K562 (cell line): ENCODE results near the gene KLK2. TPM values are rescaled to one million over a fixed set of nuclear protein-coding genes. Genes with fewer than 3 reads are reported as not detected.

Source experiments
- ARID2 ChIP-seq: fragments of 450-650 bp; IDR thresholded peaks from 2 replicates; pipeline ENCODE4 v1.6.1; 2017; ENCODE audit warnings: antibody characterized with exemption, mild to moderate bottlenecking
- ETS2 ChIP-seq: IDR thresholded peaks from 2 replicates; pipeline ENCODE4 v1.6.1; 2016; ENCODE audit warnings: borderline replicate concordance, missing genetic modification characterization, mild to moderate bottlenecking, moderate library complexity, missing compliant biosample characterization; ENCODE audit not compliant: poor library complexity, severe bottlenecking
- NFE2 ChIP-seq: IDR thresholded peaks from 2 replicates; pipeline ENCODE4 v1.6.1; 2014; ENCODE audit warnings: antibody characterized with exemption, low read depth
- NFYB ChIP-seq: IDR thresholded peaks from 2 replicates; pipeline ENCODE4 v1.6.1; 2011; ENCODE audit warnings: mild to moderate bottlenecking, moderate library complexity; ENCODE audit not compliant: insufficient read length; ENCODE audit errors: extremely low read depth
- STAT5A ChIP-seq: IDR thresholded peaks from 2 replicates; pipeline ENCODE4 v1.6.1; 2012; ENCODE audit warnings: low read length, inconsistent platforms, borderline replicate concordance
- YY1 ChIP-seq, 3 experiments: IDR thresholded peaks; 2 replicates each; pipeline ENCODE4 v1.6.1; 2011; ENCODE audit warnings: low read length in 2 of 3, mild to moderate bottlenecking in 2 of 3, moderate library complexity in 2 of 3, borderline replicate concordance in 1 of 3, control low read depth in 1 of 3, low read depth in 1 of 3; ENCODE audit not compliant: insufficient read depth in 3 of 3, insufficient replicate concordance in 2 of 3, control insufficient read depth in 1 of 3, insufficient read length in 1 of 3; ENCODE audit errors: extremely low read depth in 1 of 3
- ZBTB43 ChIP-seq: sonication (generic); formaldehyde crosslinking; IDR thresholded peaks from 2 replicates; pipeline ENCODE4 v1.8.0; 2023; ENCODE audit warnings: mild to moderate bottlenecking, missing genetic modification reagents
- ZFP1 ChIP-seq: fragments of 450-650 bp; formaldehyde crosslinking; IDR thresholded peaks from 2 replicates; pipeline ENCODE4 v1.4.0; 2020; ENCODE audit warnings: mild to moderate bottlenecking, mixed read lengths
- ZFX ChIP-seq: sonication (generic); formaldehyde crosslinking; IDR thresholded peaks from 2 replicates; pipeline ENCODE4 v1.8.0; 2022; ENCODE audit warnings: mild to moderate bottlenecking, missing genetic modification reagents, moderate library complexity
- ZNF174 ChIP-seq: fragments of 250-450 bp; sonication (Bioruptor Pico); IDR thresholded peaks from 2 replicates; pipeline ENCODE4 v1.4.0; 2020; ENCODE audit warnings: mild to moderate bottlenecking
- ZNF780A ChIP-seq: fragments of 250-450 bp; sonication (Bioruptor Pico); IDR thresholded peaks from 2 replicates; pipeline ENCODE4 v1.5.0; 2021; ENCODE audit warnings: mild to moderate bottlenecking
- polyA plus RNA-seq, 8 experiments: library from polyadenylated mRNA; depleted of rRNA in 4 of 8; stranded (reverse) in 5 of 8; unstranded in 3 of 8; fragments of >200 nt; fragmentation: Nextera tagmentation in 2 of 8; fragmentation: Illumina TruSeq in 1 of 8; extraction: Ambion mirVana in 2 of 8; extraction: Trizol in 1 of 8; gene quantifications; 2 replicates each; pipeline versions ENCODE4 v1.2.1 to v1.2.3, GENCODE V29; 2011 to 2014; ENCODE audit warnings: inconsistent platforms in 1 of 8, missing spikeins in 1 of 8
- total RNA-seq, 7 experiments: library from RNA; depleted of rRNA in 6 of 7; stranded (reverse); fragments of >200 nt in 6 of 7; fragmentation: Illumina TruSeq in 2 of 7; extraction: Trizol in 2 of 7; gene quantifications; 2 replicates each; pipeline versions ENCODE4 v1.2.1 to v1.2.3, GENCODE V29; 2011 to 2021; ENCODE audit warnings: low replicate concordance in 1 of 7
- TF ChIP-seq, protein P1 (sequence below): sonication (generic); formaldehyde crosslinking; IDR thresholded peaks from 2 replicates; pipeline ENCODE4 v1.8.0; 2023; ENCODE audit warnings: mild to moderate bottlenecking, missing genetic modification reagents
- TF ChIP-seq, protein P2 (sequence below): sonication (generic); formaldehyde crosslinking; IDR thresholded peaks from 2 replicates; pipeline ENCODE4 v1.9.0; 2022; ENCODE audit warnings: mild to moderate bottlenecking, missing genetic modification reagents
- TF ChIP-seq, protein P3 (sequence below): fragments of 450-650 bp; conservative IDR thresholded peaks from 2 replicates; pipeline ENCODE4 v1.6.1; 2016; ENCODE audit warnings: missing genetic modification characterization, low read depth, mild to moderate bottlenecking, missing compliant biosample characterization, moderate library complexity
- TF ChIP-seq, protein P4 (sequence below): fragments of 450-650 bp; IDR thresholded peaks from 2 replicates; pipeline ENCODE4 v1.6.1; 2016; ENCODE audit warnings: antibody characterized with exemption
- TF ChIP-seq, protein P5 (sequence below): sonication (generic); formaldehyde crosslinking; IDR thresholded peaks from 2 replicates; pipeline ENCODE4 v1.8.1; 2023; ENCODE audit warnings: mild to moderate bottlenecking, missing genetic modification reagents

The KLK2 gene
- total and polyA plus RNA-seq, 9 of the 15 experiments (the other 6 are each of a cell fraction or from before 2014, with no cell fraction given): 0.11 to 0.47 (median 0.23) TPM; not detected in 1

GRCh38 chr19:50878851-50879250, 5.6 kb downstream of the KLK2 start (continued):
- TF ChIP-seq YY1 (IDR thresholded peaks at IDR 0.05; ENCODE audit: borderline replicate concordance in 1 of 3, control insufficient read depth in 1 of 3, extremely low read depth in 1 of 3, insufficient read depth in 3 of 3, insufficient read length in 1 of 3, insufficient replicate concordance in 2 of 3, low read depth in 1 of 3, low read length in 2 of 3) (no peak), ZNF780A (CRISPR knock-in tag) (no peak), ZBTB43 (no peak), NFE2 (peak; percentile 69), ZFX (CRISPR knock-in tag) (no peak), ARID2 (no peak), ETS2 (tag) (no peak), STAT5A (peak; percentile 43; the same call in 1 of the 2 replicates), NFYB (no peak), ZNF174 (CRISPR knock-in tag) (no peak), ZFP1 (CRISPR knock-in tag) (no peak)
- TF ChIP-seq, protein P1, sequence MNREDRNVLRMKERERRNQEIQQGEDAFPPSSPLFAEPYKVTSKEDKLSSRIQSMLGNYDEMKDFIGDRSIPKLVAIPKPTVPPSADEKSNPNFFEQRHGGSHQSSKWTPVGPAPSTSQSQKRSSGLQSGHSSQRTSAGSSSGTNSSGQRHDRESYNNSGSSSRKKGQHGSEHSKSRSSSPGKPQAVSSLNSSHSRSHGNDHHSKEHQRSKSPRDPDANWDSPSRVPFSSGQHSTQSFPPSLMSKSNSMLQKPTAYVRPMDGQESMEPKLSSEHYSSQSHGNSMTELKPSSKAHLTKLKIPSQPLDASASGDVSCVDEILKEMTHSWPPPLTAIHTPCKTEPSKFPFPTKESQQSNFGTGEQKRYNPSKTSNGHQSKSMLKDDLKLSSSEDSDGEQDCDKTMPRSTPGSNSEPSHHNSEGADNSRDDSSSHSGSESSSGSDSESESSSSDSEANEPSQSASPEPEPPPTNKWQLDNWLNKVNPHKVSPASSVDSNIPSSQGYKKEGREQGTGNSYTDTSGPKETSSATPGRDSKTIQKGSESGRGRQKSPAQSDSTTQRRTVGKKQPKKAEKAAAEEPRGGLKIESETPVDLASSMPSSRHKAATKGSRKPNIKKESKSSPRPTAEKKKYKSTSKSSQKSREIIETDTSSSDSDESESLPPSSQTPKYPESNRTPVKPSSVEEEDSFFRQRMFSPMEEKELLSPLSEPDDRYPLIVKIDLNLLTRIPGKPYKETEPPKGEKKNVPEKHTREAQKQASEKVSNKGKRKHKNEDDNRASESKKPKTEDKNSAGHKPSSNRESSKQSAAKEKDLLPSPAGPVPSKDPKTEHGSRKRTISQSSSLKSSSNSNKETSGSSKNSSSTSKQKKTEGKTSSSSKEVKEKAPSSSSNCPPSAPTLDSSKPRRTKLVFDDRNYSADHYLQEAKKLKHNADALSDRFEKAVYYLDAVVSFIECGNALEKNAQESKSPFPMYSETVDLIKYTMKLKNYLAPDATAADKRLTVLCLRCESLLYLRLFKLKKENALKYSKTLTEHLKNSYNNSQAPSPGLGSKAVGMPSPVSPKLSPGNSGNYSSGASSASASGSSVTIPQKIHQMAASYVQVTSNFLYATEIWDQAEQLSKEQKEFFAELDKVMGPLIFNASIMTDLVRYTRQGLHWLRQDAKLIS: no peak
- TF ChIP-seq, protein P2, sequence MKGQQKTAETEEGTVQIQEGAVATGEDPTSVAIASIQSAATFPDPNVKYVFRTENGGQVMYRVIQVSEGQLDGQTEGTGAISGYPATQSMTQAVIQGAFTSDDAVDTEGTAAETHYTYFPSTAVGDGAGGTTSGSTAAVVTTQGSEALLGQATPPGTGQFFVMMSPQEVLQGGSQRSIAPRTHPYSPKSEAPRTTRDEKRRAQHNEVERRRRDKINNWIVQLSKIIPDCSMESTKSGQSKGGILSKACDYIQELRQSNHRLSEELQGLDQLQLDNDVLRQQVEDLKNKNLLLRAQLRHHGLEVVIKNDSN (CRISPR knock-in tag): no peak
- TF ChIP-seq, protein P3, sequence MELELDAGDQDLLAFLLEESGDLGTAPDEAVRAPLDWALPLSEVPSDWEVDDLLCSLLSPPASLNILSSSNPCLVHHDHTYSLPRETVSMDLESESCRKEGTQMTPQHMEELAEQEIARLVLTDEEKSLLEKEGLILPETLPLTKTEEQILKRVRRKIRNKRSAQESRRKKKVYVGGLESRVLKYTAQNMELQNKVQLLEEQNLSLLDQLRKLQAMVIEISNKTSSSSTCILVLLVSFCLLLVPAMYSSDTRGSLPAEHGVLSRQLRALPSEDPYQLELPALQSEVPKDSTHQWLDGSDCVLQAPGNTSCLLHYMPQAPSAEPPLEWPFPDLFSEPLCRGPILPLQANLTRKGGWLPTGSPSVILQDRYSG: no peak
- TF ChIP-seq, protein P4, sequence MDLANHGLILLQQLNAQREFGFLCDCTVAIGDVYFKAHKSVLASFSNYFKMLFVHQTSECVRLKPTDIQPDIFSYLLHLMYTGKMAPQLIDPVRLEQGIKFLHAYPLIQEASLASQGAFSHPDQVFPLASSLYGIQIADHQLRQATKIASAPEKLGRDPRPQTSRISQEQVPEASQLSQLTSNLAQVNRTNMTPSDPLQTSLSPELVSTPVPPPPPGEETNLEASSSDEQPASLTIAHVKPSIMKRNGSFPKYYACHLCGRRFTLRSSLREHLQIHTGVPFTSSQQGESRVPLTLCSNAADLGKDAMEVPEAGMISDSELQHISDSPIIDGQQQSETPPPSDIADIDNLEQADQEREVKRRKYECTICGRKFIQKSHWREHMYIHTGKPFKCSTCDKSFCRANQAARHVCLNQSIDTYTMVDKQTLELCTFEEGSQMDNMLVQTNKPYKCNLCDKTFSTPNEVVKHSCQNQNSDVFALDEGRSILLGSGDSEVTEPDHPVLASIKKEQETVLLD: no peak
- TF ChIP-seq, protein P5, sequence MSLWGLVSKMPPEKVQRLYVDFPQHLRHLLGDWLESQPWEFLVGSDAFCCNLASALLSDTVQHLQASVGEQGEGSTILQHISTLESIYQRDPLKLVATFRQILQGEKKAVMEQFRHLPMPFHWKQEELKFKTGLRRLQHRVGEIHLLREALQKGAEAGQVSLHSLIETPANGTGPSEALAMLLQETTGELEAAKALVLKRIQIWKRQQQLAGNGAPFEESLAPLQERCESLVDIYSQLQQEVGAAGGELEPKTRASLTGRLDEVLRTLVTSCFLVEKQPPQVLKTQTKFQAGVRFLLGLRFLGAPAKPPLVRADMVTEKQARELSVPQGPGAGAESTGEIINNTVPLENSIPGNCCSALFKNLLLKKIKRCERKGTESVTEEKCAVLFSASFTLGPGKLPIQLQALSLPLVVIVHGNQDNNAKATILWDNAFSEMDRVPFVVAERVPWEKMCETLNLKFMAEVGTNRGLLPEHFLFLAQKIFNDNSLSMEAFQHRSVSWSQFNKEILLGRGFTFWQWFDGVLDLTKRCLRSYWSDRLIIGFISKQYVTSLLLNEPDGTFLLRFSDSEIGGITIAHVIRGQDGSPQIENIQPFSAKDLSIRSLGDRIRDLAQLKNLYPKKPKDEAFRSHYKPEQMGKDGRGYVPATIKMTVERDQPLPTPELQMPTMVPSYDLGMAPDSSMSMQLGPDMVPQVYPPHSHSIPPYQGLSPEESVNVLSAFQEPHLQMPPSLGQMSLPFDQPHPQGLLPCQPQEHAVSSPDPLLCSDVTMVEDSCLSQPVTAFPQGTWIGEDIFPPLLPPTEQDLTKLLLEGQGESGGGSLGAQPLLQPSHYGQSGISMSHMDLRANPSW: no peak
